K562 (cell line): ENCODE results near the gene EGR1. TPM values are rescaled to one million over a fixed set of nuclear protein-coding genes. Genes with fewer than 3 reads are reported as not detected.

Experiments
- ATF3 ChIP-seq, 2 experiments: fragments of 450-650 bp in 1 of 2; sonication (generic) in 1 of 2; formaldehyde crosslinking in 1 of 2; IDR thresholded peaks in 1 of 2; conservative IDR thresholded peaks in 1 of 2; 2 replicates each; pipeline versions ENCODE4 v1.6.1 to v1.8.1; 2016 to 2023; ENCODE audit warnings: mild to moderate bottlenecking in 2 of 2, moderate library complexity in 2 of 2, inconsistent platforms in 1 of 2, missing genetic modification reagents in 1 of 2
- CBFA2T2 ChIP-seq: fragments of 450-650 bp; conservative IDR thresholded peaks from 2 replicates; pipeline ENCODE4 v1.6.1; 2017; ENCODE audit warnings: mild to moderate bottlenecking
- CEBPZ ChIP-seq: fragments of 150-350 bp; IDR thresholded peaks from 2 replicates; pipeline ENCODE4 v1.6.1; 2014; ENCODE audit warnings: low read depth, mild to moderate bottlenecking, low read length, borderline replicate concordance
- FOXM1 ChIP-seq, 2 experiments: fragments of 450-650 bp in 1 of 2; sonication (generic) in 1 of 2; formaldehyde crosslinking in 1 of 2; IDR thresholded peaks; 2 replicates each; pipeline versions ENCODE4 v1.6.1 to v1.9.0; 2017 to 2022; ENCODE audit warnings: low read depth in 2 of 2, mild to moderate bottlenecking in 2 of 2, missing genetic modification reagents in 1 of 2, moderate library complexity in 1 of 2
- PPARD ChIP-seq: fragments of 250-450 bp; sonication (Bioruptor Pico); IDR thresholded peaks from 2 replicates; pipeline ENCODE4 v1.8.0; 2022; ENCODE audit warnings: inconsistent platforms, mild to moderate bottlenecking, moderate library complexity
- SAFB2 ChIP-seq: fragments of 200-400 bp; formaldehyde crosslinking; IDR thresholded peaks from 2 replicates; pipeline ENCODE4 v1.6.1; 2018; ENCODE audit warnings: borderline replicate concordance, low read length, low read depth, moderate library complexity; ENCODE audit not compliant: severe bottlenecking
- SOX6 ChIP-seq: fragments of 450-650 bp; IDR thresholded peaks from 2 replicates; pipeline ENCODE4 v1.6.1; 2014; ENCODE audit warnings: mild to moderate bottlenecking
- TAF1 ChIP-seq: IDR thresholded peaks from 2 replicates; pipeline ENCODE4 v1.6.1; 2011; ENCODE audit warnings: mild to moderate bottlenecking, low read length, moderate library complexity; ENCODE audit not compliant: insufficient read depth, control insufficient read depth, severe bottlenecking; ENCODE audit errors: extremely low read depth
- TARDBP ChIP-seq: fragments of 450-650 bp; IDR thresholded peaks from 2 replicates; pipeline ENCODE4 v1.6.1; 2016
- ZNF133 ChIP-seq: fragments of 250-450 bp; sonication (Bioruptor Pico); IDR thresholded peaks from 2 replicates; pipeline ENCODE4 v1.4.0; 2020; ENCODE audit warnings: mild to moderate bottlenecking
- ZNF561 ChIP-seq: fragments of 450-650 bp; formaldehyde crosslinking; conservative IDR thresholded peaks from 2 replicates; pipeline ENCODE4 v1.4.0; 2020; ENCODE audit warnings: mild to moderate bottlenecking, moderate library complexity
- polyA plus RNA-seq, 8 experiments: library from polyadenylated mRNA; depleted of rRNA in 4 of 8; stranded (reverse) in 5 of 8; unstranded in 3 of 8; fragments of >200 nt; fragmentation: Nextera tagmentation in 2 of 8; fragmentation: Illumina TruSeq in 1 of 8; extraction: Ambion mirVana in 2 of 8; extraction: Trizol in 1 of 8; gene quantifications; 2 replicates each; pipeline versions ENCODE4 v1.2.1 to v1.2.3, GENCODE V29; 2011 to 2014; ENCODE audit warnings: inconsistent platforms in 1 of 8, missing spikeins in 1 of 8
- total RNA-seq, 7 experiments: library from RNA; depleted of rRNA in 6 of 7; stranded (reverse); fragments of >200 nt in 6 of 7; fragmentation: Illumina TruSeq in 2 of 7; extraction: Trizol in 2 of 7; gene quantifications; 2 replicates each; pipeline versions ENCODE4 v1.2.1 to v1.2.3, GENCODE V29; 2011 to 2021; ENCODE audit warnings: low replicate concordance in 1 of 7
- TF ChIP-seq, protein P1 (sequence below): fragments of 200-800 bp; sonication (Bioruptor generic); IDR thresholded peaks from 2 replicates; pipeline ENCODE4 v1.6.1; 2017; ENCODE audit warnings: missing genetic modification characterization, missing compliant biosample characterization
- TF ChIP-seq, protein P2 (sequence below): sonication (generic); formaldehyde crosslinking; IDR thresholded peaks from 2 replicates; pipeline ENCODE4 v1.8.0; 2023; ENCODE audit warnings: mild to moderate bottlenecking, missing genetic modification reagents

The EGR1 gene
- total and polyA plus RNA-seq, 9 of the 15 experiments (the other 6 are each of a cell fraction or from before 2014, with no cell fraction given): 1.3 to 132 (median 21.5) TPM

DNA sequence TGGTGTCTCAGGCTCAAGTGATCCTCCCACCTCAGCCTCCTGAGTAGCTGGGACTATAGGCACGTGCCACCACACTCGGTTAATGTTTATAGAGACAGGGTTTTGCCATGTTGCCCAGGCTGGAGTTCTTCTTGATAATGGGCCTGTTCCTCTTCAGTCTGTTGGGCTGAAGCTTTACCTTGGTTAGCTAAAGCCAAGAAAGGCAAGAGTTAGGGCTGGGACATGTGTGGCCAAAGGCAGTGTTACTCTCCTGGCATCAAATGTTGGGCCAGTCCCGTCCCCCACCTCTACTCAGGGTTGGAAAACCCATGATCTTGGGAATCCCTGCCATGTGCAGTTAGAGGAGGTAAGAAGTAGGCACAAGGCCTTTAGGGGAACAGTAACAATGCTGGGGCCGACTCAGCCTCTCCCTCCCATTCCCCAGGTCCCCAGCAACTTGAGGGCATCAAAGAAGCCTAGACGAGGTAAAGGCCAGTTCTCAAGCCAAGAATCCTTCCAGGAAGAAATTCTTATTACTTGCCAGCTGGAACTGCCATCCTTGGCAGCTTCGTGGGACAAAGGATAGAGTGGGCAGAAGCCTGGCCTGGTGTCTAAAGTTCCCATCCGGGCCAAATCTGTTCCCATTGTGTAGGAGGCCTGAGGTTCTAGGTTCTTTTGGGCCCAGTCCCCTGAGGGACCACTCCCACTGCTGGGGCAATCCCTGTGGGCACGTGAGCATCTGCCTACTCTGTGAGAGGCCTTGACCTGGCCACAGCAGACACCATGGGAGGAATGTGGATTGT is 4.5 kb downstream of the EGR1 start (continued):
- TF ChIP-seq, protein P1, sequence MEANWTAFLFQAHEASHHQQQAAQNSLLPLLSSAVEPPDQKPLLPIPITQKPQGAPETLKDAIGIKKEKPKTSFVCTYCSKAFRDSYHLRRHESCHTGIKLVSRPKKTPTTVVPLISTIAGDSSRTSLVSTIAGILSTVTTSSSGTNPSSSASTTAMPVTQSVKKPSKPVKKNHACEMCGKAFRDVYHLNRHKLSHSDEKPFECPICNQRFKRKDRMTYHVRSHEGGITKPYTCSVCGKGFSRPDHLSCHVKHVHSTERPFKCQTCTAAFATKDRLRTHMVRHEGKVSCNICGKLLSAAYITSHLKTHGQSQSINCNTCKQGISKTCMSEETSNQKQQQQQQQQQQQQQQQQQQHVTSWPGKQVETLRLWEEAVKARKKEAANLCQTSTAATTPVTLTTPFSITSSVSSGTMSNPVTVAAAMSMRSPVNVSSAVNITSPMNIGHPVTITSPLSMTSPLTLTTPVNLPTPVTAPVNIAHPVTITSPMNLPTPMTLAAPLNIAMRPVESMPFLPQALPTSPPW: 0 out of 2 replicates have a peak, but pooled peaks have one; percentile 12
- TF ChIP-seq ATF3 (IDR thresholded peaks at IDR 0.05) (no peak), ATF3 (CRISPR knock-in tag; conservative IDR thresholded peaks at IDR 0.05) (no peak; the same call in 1 of the 2 replicates), PPARD (CRISPR knock-in tag) (no peak), FOXM1 (IDR thresholded peaks at IDR 0.05; ENCODE audit: low read depth) (no peak), FOXM1 (CRISPR knock-in tag; IDR thresholded peaks at IDR 0.05; ENCODE audit: low read depth) (peak; percentile 96), SOX6 (peak; percentile 40; the same call in 1 of the 2 replicates), TAF1 (peak; percentile 85), CBFA2T2 (0 out of 2 replicates have a peak, but pooled peaks have one; percentile 5), TARDBP (no peak; the same call in 1 of the 2 replicates), ZNF133 (CRISPR knock-in tag) (no peak), CEBPZ (no peak), ZNF561 (CRISPR knock-in tag) (no peak), SAFB2 (no peak)
- TF ChIP-seq, protein P2, sequence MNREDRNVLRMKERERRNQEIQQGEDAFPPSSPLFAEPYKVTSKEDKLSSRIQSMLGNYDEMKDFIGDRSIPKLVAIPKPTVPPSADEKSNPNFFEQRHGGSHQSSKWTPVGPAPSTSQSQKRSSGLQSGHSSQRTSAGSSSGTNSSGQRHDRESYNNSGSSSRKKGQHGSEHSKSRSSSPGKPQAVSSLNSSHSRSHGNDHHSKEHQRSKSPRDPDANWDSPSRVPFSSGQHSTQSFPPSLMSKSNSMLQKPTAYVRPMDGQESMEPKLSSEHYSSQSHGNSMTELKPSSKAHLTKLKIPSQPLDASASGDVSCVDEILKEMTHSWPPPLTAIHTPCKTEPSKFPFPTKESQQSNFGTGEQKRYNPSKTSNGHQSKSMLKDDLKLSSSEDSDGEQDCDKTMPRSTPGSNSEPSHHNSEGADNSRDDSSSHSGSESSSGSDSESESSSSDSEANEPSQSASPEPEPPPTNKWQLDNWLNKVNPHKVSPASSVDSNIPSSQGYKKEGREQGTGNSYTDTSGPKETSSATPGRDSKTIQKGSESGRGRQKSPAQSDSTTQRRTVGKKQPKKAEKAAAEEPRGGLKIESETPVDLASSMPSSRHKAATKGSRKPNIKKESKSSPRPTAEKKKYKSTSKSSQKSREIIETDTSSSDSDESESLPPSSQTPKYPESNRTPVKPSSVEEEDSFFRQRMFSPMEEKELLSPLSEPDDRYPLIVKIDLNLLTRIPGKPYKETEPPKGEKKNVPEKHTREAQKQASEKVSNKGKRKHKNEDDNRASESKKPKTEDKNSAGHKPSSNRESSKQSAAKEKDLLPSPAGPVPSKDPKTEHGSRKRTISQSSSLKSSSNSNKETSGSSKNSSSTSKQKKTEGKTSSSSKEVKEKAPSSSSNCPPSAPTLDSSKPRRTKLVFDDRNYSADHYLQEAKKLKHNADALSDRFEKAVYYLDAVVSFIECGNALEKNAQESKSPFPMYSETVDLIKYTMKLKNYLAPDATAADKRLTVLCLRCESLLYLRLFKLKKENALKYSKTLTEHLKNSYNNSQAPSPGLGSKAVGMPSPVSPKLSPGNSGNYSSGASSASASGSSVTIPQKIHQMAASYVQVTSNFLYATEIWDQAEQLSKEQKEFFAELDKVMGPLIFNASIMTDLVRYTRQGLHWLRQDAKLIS: 0 out of 2 replicates have a peak, but pooled peaks have one; percentile 76
